Choroid plexus epithelial cell (primary cell): ENCODE data around the gene MRPL48.

ENCODE experiments used
- DNase-seq: peaks from one replicate; pipeline ENCODE4 v3.0.0-alpha.2; 2010; ENCODE audit warnings: low read depth
- H3K4me3 ChIP-seq: 2 replicates; pipeline ENCODE4 v1.5.1; 2011; ENCODE audit warnings: low read depth, mild to moderate bottlenecking, control low read depth, low read length, moderate library complexity
- TF ChIP-seq, protein P1 (sequence below): conservative IDR thresholded peaks from 2 replicates; pipeline ENCODE4 v1.5.1; 2011; ENCODE audit warnings: low read depth, mild to moderate bottlenecking, control low read depth, inconsistent platforms, low read length, moderate library complexity

The MRPL48 gene

GRCh38 chr11:73889019-73889418 is 101.3 kb downstream of the MRPL48 start:
- TF ChIP-seq, protein P1, sequence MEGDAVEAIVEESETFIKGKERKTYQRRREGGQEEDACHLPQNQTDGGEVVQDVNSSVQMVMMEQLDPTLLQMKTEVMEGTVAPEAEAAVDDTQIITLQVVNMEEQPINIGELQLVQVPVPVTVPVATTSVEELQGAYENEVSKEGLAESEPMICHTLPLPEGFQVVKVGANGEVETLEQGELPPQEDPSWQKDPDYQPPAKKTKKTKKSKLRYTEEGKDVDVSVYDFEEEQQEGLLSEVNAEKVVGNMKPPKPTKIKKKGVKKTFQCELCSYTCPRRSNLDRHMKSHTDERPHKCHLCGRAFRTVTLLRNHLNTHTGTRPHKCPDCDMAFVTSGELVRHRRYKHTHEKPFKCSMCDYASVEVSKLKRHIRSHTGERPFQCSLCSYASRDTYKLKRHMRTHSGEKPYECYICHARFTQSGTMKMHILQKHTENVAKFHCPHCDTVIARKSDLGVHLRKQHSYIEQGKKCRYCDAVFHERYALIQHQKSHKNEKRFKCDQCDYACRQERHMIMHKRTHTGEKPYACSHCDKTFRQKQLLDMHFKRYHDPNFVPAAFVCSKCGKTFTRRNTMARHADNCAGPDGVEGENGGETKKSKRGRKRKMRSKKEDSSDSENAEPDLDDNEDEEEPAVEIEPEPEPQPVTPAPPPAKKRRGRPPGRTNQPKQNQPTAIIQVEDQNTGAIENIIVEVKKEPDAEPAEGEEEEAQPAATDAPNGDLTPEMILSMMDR: no peak
- H3K4me3 ChIP-seq: no peak overlapping the region
- no peak for DNase-seq

GRCh38 chr11:73889536-73889935 is 101.9 kb downstream of the MRPL48 start:
- TF ChIP-seq, protein P1: no peak

DNA sequence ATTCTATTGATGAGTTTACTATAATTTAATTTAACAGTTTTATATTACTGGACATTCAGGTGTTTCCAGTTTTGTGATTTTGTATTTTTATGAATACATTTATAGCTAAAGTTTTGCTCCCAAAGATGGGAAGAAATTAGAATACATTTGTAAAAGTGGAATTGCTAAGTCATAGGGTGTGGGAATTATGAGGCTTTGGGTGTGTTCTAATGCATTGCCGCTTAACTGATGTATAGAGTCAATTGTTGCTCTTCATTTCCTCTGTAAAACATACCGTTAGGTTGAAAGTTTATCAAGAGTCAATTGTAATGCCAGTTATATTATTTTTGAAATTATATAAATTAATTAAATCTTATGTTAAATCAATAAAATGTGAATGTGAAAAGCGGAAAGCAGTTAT is 105.4 kb downstream of the MRPL48 start:
- TF ChIP-seq, protein P1: no peak
- no peak overlapping the region for H3K4me3 ChIP-seq
- DNase-seq: no peak

More at GRCh38 chr11:73889536-73889935, 101.9 kb downstream of the MRPL48 start:
- no peak for DNase-seq
- no peak overlapping the region for H3K4me3 ChIP-seq

- TF ChIP-seq, protein P1: no peak
- H3K4me3 ChIP-seq: no peak overlapping the region
- DNase-seq: no peak
Measured at GRCh38 chr11:73894725-73895335, 107.2 kb downstream of the MRPL48 start.

- TF ChIP-seq, protein P1: no peak
- no peak for DNase-seq
- H3K4me3 ChIP-seq: no peak overlapping the region
Measured at GRCh38 chr11:73902303-73902702, 114.6 kb downstream of the MRPL48 start.

- H3K4me3 ChIP-seq: no peak overlapping the region
- TF ChIP-seq, protein P1: peak; percentile 45
- peak; percentile 54 for DNase-seq
Measured at GRCh38 chr11:73907191-73907590, 119.5 kb downstream of the MRPL48 start.

DNA sequence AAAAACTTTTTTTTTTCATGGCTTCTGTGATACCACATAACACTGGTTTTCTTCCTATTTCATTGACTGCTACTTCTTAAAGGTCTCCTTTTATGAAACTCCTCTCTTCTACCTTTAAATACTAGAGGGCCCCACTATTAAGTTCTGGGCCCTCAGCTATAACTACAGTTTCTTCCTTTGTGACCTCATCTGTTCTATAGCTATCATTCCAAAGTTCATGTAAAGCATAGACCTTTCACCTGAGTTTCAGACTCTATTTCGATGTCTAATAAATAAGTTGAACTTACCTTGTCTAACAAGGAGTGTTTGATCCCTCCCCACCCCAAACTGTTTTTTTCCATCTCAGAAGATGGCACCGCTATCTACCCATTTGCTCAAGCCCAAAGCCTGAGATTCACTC is 124.4 kb downstream of the MRPL48 start:
- DNase-seq: no peak
- no peak overlapping the region for H3K4me3 ChIP-seq
- TF ChIP-seq, protein P1: no peak
